ENCODE data around the gene SYT10.
"Not testable (repeated sequence)": the region's sequence is repeated elsewhere in the genome, so short reads cannot be mapped to it uniquely, and the experiment has no call there.

SYT10 gene, protein sequence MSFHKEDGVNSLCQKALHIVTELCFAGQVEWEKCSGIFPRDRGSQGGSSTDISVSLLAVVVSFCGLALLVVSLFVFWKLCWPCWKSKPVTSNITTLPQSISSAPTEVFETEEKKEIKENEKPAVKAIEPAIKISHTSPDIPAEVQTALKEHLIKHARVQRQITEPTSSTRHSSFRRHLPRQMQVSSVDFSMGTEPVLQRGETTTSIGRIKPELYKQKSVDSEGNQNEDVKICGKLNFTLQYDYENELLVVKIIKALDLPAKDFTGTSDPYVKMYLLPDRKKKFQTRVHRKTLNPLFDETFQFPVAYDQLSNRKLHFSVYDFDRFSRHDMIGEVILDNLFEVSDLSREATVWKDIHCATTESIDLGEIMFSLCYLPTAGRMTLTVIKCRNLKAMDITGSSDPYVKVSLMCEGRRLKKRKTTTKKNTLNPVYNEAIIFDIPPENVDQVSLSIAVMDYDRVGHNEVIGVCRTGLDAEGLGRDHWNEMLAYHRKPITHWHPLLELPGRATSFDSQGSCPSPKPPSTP

GRCh38 chr12:33439587-33440011, at the start of gene SYT10:
SYT10 (minus strand) TSS chr12:33439819; CDS start chr12:33439522, 297 bp downstream.
- no peak for DNase-seq (ENCODE audit: low spot score)

DNA sequence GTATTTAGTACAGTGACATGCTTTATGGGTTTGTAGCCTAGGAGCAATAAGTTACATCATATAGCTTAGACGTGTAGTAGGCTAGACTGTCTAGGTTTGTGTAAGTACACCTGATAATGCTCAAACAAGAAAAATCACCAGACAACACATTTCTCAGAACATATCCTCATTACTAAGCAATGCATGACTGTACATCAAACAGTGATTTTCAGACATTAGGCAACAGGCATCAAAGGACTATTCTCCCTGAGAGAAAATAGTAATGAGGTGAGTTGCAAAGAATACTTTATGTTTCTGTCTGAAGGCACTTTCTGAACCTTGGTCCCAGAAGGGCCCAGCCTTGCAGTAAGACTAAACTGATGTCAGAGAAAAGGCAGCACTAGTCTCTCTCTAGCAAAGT, 48.4 kb upstream of the SYT10 start:
- no peak for DNase-seq (ENCODE audit: low spot score)

GRCh38 chr12:33486058-33486457, 46.4 kb upstream of the SYT10 start:
- no peak for DNase-seq (ENCODE audit: low spot score)

- no peak for DNase-seq (ENCODE audit: low spot score)
Observed at GRCh38 chr12:33484161-33484560, 44.5 kb upstream of the SYT10 start.

DNA sequence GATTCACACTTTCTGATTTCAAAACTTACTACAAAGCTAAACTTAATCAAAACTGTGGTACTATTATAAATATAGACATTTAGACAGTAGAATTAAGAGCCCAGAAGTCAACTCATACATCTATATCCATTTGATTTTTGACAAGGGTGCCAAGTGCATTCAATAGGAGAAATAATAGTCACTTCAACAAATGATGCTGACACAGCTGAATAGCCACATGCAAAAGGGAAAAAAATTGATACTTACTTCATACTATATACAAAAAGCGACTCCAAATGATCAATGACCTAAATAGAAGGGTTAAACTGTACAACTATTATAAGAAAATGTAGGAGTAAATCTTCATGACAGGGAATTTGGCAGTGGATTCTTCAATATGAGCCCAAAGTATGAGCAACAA, 40.7 kb upstream of the SYT10 start:
- DNase-seq (ENCODE audit: low spot score) = no peak

GRCh38 chr12:33476058-33476457, 36.4 kb upstream of the SYT10 start:
- no peak for DNase-seq (ENCODE audit: low spot score)

DNA sequence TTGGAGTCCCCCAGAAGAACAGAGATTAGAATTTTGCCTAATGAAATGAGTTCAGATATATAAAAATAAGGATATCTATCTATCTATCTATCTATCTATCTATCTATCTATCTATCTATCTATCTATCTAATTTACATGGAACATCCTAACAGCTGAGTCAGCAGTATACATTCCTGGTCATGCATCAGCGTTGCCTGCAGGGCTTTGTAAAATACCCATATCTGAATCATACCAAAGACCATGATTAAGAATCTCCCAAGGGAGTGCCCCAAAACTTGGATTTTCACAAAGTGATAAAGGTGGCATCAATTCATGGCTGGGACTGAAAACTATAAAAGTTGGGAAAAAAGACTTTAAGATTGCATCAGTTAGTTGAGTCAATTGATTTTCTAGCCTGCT, 32.7 kb upstream of the SYT10 start:
- DNase-seq (ENCODE audit: low spot score) = no peak

DNA sequence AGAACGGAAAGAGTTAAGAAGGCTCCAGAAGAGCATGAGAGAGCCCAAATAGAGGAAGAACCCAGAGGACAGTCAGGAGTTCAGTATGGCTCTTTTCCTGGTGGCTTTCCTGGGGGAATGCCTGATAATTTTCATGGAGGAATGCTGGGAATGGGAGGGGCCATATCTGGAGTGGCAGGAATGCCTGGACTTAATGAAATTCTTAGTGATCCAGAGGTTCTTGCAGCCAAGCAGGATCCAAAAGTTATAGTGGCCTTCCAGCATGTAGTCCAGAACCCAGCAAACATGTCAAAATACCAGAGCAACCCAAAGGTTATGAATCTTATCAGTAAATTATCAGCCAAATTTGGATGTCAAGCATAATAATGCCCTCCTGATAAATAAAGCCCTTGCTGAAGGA, 15.5 kb upstream of the SYT10 start:
- DNase-seq (ENCODE audit: low spot score) = no peak

DNA sequence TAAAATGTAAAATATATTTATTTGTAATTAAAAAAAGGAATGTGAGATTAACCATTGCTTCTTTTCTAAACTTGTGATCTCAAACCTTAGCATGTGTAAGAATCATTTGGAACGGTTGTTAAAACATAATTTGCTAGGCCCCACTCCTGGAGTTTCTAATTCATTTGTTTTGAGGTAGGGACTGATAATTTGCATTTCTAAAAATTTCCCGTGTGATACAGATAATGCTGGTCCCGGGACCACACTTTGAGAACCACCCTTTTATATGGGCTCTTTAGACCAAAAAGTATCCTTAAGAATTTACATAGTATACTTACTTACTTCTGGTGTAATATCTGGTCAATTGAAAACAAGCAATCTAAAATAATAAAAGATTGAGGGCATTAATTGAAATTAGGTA, 10.9 kb upstream of the SYT10 start:
- no peak for DNase-seq (ENCODE audit: low spot score)

DNA sequence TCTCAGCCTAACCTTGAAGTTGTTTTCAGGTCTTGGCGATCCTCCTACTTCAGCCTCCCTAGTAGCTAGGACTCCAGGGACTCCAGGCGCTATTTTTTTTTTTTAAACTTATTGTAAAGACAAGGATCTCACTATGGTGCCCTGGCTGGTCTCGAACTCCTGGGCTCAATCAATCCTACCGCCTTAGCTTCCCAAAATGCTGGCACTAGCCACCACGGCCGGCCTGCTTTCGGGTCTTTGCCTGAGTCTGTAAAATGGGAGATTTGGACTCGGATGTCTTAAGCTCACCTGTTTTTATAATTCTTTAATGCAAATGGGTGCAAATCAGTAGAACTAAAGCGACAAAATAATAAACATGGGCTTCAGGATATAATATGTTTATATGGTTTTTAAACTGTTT, 858 bp upstream of the SYT10 start:
- DNase-seq (ENCODE audit: low spot score) = no peak

GRCh38 chr12:33438851-33439586, 600 bp downstream of the SYT10 start:
- no peak for DNase-seq (ENCODE audit: low spot score)

GRCh38 chr12:33438025-33438772, 1.4 kb downstream of the SYT10 start:
- no peak for DNase-seq (ENCODE audit: low spot score)

GRCh38 chr12:33437598-33437997, 2.0 kb downstream of the SYT10 start:
- no peak for DNase-seq (ENCODE audit: low spot score)

- DNase-seq (ENCODE audit: low spot score) = no peak
Observed at GRCh38 chr12:33432992-33433391, 6.6 kb downstream of the SYT10 start.

DNA sequence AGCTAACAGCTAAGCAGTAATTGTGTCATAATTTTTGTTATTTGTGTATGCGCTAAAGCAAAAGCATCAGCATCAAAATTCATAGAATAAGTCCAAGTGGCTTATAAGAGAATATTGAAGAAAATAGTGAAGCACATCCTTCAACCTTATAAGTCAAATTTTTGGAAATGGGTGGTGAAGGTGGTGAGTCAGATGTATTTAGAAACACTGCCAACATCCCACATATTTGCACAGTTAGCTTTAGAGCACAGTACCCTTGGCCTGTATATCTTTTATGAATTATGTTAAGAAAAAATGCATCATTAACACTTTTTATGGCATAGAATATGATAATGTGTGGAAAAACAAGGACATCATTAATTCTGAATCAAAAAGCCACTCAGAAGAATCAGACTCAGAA, 8.0 kb downstream of the SYT10 start:
- DNase-seq (ENCODE audit: low spot score) = no peak

DNA sequence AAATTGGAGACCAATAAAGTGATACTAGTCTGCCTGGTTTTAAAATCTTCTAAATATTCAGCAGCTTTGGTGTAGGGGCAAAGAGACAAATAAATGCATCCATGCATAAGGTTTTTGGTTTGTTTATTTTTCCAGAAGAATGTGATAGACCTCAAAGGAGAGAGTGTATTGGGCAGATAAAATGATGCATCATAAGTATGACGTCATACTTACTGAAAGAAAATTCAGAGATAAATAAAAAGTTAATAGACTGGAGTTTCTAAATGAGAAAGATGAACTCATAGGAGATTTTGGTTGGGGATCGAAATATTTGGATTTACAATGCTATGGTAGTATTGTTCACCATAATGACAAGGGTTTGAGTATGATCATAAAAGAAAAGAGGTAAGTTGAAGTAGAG, 10.2 kb downstream of the SYT10 start:
- no peak for DNase-seq (ENCODE audit: low spot score)

- DNase-seq (ENCODE audit: low spot score) = no peak
Observed at GRCh38 chr12:33427071-33427470, 12.5 kb downstream of the SYT10 start.

GRCh38 chr12:33423706-33424105, 15.9 kb downstream of the SYT10 start:
- DNase-seq (ENCODE audit: low spot score) = no peak

DNA sequence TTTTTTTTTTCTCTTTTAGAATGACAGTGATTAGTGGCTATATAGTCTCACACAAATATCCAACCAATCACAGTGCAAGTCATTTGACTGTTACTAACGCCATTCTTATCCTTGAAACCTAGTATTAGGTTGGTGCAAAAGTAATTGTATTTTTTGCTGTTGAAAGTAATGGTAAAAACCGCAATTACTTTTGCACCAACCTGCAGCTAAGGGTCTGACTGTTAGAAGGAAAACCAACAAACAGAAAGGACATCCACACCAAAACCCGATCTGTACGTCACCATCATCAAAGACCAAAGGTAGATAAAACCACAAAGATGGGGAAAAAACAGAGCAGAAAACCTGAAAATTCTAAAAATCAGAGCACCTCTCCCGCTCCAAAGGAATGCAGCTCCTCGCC, 27.2 kb downstream of the SYT10 start:
- DNase-seq (ENCODE audit: low spot score) = not testable (repeated sequence)

GRCh38 chr12:33383503-33383902, 56.1 kb downstream of the SYT10 start:
- DNase-seq (ENCODE audit: low spot score) = no peak

DNA sequence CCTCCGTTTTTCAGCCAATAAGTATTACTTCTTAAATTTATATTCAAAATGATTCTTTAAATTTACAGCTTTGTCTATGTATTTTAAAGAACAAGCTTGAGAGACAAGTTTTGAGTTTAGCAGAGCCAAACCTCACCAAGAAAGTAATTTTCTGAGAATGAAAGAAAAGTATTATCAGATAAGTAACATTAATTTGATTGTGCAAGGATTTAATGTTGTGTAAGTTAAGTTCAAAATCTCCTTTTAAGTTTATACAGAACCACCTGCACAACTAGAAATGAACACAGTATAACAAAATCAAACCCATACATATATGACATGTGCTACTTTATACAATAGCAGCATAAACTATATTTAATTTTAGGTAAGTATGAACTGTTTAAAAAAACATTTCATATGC, 63.5 kb downstream of the SYT10 start:
- no peak for DNase-seq (ENCODE audit: low spot score)

DNA sequence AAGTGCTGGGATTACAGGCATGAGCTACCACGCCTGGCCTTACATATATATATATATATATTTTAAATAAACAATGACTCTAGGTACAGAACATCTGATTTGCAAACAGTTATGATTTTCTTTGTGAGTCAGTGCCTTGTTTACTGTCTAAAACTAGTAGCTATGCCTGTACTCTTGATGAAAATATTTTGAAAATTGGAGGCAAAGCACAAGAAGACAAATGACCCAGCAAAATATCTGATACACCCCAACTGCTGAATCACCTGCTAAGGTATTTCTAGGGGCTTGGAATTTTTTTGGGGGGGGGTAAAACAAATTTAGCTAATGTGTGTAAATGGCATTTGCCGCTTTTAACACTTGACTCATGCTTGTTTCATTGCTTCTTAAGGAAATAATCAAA, 69.3 kb downstream of the SYT10 start:
- DNase-seq (ENCODE audit: low spot score) = no peak

GRCh38 chr12:33357181-33357580, 82.4 kb downstream of the SYT10 start:
- no peak for DNase-seq (ENCODE audit: low spot score)
